GM23338 (cell line): ENCODE results near the gene KLHL6. TPM values are rescaled to one million over a fixed set of nuclear protein-coding genes. Genes with fewer than 3 reads are reported as not detected.

ENCODE experiments used
- ATAC-seq: fragments of 200-7000 bp; cut with Tn5 transposase; 3 replicates; pipeline ENCODE4 v1.9.1; 2020
- DNase-seq: peaks from one replicate; pipeline ENCODE4 v3.0.0-alpha.2; 2015; ENCODE audit warnings: low spot score
- H2AFZ ChIP-seq: fragments of 200-600 bp; sonication (generic); 2 replicates; pipeline ENCODE4 v1.8.0; 2016; ENCODE audit warnings: antibody characterized with exemption, mild to moderate bottlenecking, moderate library complexity
- H3F3A ChIP-seq: fragments of 200-600 bp; sonication (generic); replicated peaks from 2 replicates; pipeline ENCODE4 v1.8.0; 2017; ENCODE audit warnings: antibody characterized with exemption, mixed run types, low read depth
- H3K27ac ChIP-seq: fragments of 200-600 bp; sonication (generic); 2 replicates; pipeline ENCODE4 v1.6.1; 2016; ENCODE audit warnings: low read depth
- H3K27me3 ChIP-seq: fragments of 200-600 bp; sonication (generic); 2 replicates; pipeline ENCODE4 v1.8.0; 2016; ENCODE audit warnings: mild to moderate bottlenecking, mixed run types, moderate library complexity; ENCODE audit not compliant: insufficient read depth
- H3K36me3 ChIP-seq: fragments of 200-600 bp; sonication (generic); 2 replicates; pipeline ENCODE4 v1.8.0; 2016; ENCODE audit warnings: mild to moderate bottlenecking; ENCODE audit not compliant: insufficient read depth
- H3K4me1 ChIP-seq: fragments of 200-600 bp; sonication (generic); 2 replicates; pipeline ENCODE4 v1.8.0; 2016; ENCODE audit warnings: mild to moderate bottlenecking, moderate library complexity; ENCODE audit not compliant: insufficient read depth
- H3K4me2 ChIP-seq: fragments of 200-600 bp; sonication (generic); 2 replicates; pipeline ENCODE4 v1.7.1; 2017; ENCODE audit warnings: mixed run types
- H3K4me3 ChIP-seq: fragments of 200-600 bp; sonication (generic); 2 replicates; pipeline ENCODE4 v1.6.1; 2016; ENCODE audit warnings: mixed run types
- H3K79me2 ChIP-seq: fragments of 200-600 bp; sonication (generic); replicated peaks from 2 replicates; pipeline ENCODE4 v1.8.0; 2017; ENCODE audit warnings: mild to moderate bottlenecking; ENCODE audit not compliant: insufficient read depth
- H3K9me2 ChIP-seq: fragments of 200-600 bp; sonication (generic); 2 replicates; pipeline ENCODE4 v1.8.0; 2017; ENCODE audit not compliant: insufficient read depth
- H4K20me1 ChIP-seq: fragments of 200-600 bp; sonication (generic); replicated peaks from 2 replicates; pipeline ENCODE4 v1.8.0; 2017; ENCODE audit warnings: mild to moderate bottlenecking; ENCODE audit not compliant: insufficient read depth
- H3K27ac Mint-ChIP-seq: 2 replicates; pipeline ENCODE4 v1.8.0; 2020; ENCODE audit warnings: inconsistent platforms, mild to moderate bottlenecking, moderate library complexity, mixed read lengths
- H3K27me3 Mint-ChIP-seq: 3 replicates; pipeline ENCODE4 v1.8.0; 2022; ENCODE audit warnings: low read depth, mild to moderate bottlenecking, moderate library complexity, mixed read lengths, inconsistent platforms; ENCODE audit not compliant: insufficient read depth, poor library complexity
- H3K36me3 Mint-ChIP-seq: 3 replicates; pipeline ENCODE4 v1.8.0; 2021; ENCODE audit warnings: low read depth, mild to moderate bottlenecking, inconsistent platforms, moderate library complexity, mixed read lengths
- H3K4me1 Mint-ChIP-seq: 3 replicates; pipeline ENCODE4 v1.8.0; 2020; ENCODE audit warnings: mild to moderate bottlenecking, inconsistent platforms, mixed read lengths
- H3K4me3 Mint-ChIP-seq: 3 replicates; pipeline ENCODE4 v1.8.0; 2021; ENCODE audit warnings: moderate library complexity, mild to moderate bottlenecking, inconsistent platforms, mixed read lengths
- H3K9me3 Mint-ChIP-seq: 3 replicates; pipeline ENCODE4 v1.8.0; 2020; ENCODE audit warnings: moderate library complexity, mild to moderate bottlenecking, inconsistent platforms, mixed read lengths
- CREB1 ChIP-seq: fragments of 250-450 bp; sonication (Bioruptor Pico); IDR thresholded peaks from 2 replicates; pipeline ENCODE4 v1.5.0; 2020; ENCODE audit warnings: low read depth, mild to moderate bottlenecking, moderate library complexity
- EZH2 ChIP-seq: fragments of 200-600 bp; sonication (generic); IDR thresholded peaks from one replicate; pipeline ENCODE4 v1.8.0; 2017; ENCODE audit warnings: antibody characterized with exemption, mild to moderate bottlenecking, low read depth; ENCODE audit not compliant: unreplicated experiment
- EZH2phosphoT487 ChIP-seq: fragments of 200-600 bp; sonication (generic); IDR thresholded peaks from one replicate; pipeline ENCODE4 v1.8.1; 2018; ENCODE audit warnings: antibody characterized with exemption; ENCODE audit not compliant: unreplicated experiment
- JUNB ChIP-seq: IDR thresholded peaks from one replicate; pipeline ENCODE4 v1.6.1; 2016; ENCODE audit warnings: antibody characterized with exemption; ENCODE audit not compliant: unreplicated experiment
- NANOG ChIP-seq: IDR thresholded peaks from 2 replicates; pipeline ENCODE4 v1.6.1; 2016; ENCODE audit warnings: antibody characterized with exemption, borderline replicate concordance
- POLR2AphosphoS5 ChIP-seq: IDR thresholded peaks from 2 replicates; pipeline ENCODE4 v1.6.1; 2016; ENCODE audit warnings: antibody characterized with exemption, low read depth
- STAT1 ChIP-seq: IDR thresholded peaks from one replicate; pipeline ENCODE4 v1.6.1; 2016; ENCODE audit warnings: antibody characterized with exemption; ENCODE audit not compliant: unreplicated experiment
- ZNF114 ChIP-seq: fragments of 250-450 bp; sonication (Bioruptor Pico); IDR thresholded peaks from 2 replicates; pipeline ENCODE4 v1.5.0; 2020; ENCODE audit warnings: mild to moderate bottlenecking, moderate library complexity
- ZNF331 ChIP-seq: fragments of 250-450 bp; sonication (Bioruptor Pico); IDR thresholded peaks from 2 replicates; pipeline ENCODE4 v1.5.0; 2020; ENCODE audit warnings: low read depth, mild to moderate bottlenecking, moderate library complexity
- polyA plus RNA-seq: library from polyadenylated mRNA; unstranded; fragments of >200 nt; fragmentation: Nextera tagmentation; extraction: Ambion mirVana; gene quantifications from 2 replicates; pipeline ENCODE4 v1.2.1, GENCODE V29; 2016
- total RNA-seq: library from RNA; depleted of rRNA; stranded (reverse); fragments of >200 nt; shearing (Covaris generic); gene quantifications from 2 replicates; pipeline ENCODE4 v1.2.3, GENCODE V29; 2014
- TF ChIP-seq, protein P1 (sequence below): IDR thresholded peaks from 2 replicates; pipeline ENCODE4 v1.6.1; 2016; ENCODE audit warnings: antibody characterized with exemption
- TF ChIP-seq, protein P2 (sequence below): fragments of 250-450 bp; sonication (Bioruptor Pico); IDR thresholded peaks from 2 replicates; pipeline ENCODE4 v1.5.0; 2020; ENCODE audit warnings: mild to moderate bottlenecking, moderate library complexity
- TF ChIP-seq, protein P3 (sequence below): IDR thresholded peaks from one replicate; pipeline ENCODE4 v1.6.1; 2018; ENCODE audit warnings: antibody characterized with exemption; ENCODE audit not compliant: unreplicated experiment
- TF ChIP-seq, protein P4 (sequence below), 2 experiments: fragments of 200-600 bp in 1 of 2; sonication (generic) in 1 of 2; conservative IDR thresholded peaks; 2 replicates each; pipeline versions ENCODE4 v1.5.1 to v1.6.1; 2016 to 2017; ENCODE audit warnings: antibody characterized with exemption in 2 of 2, low read depth in 2 of 2, mild to moderate bottlenecking in 2 of 2, moderate library complexity in 1 of 2

The KLHL6 gene
- total and polyA plus RNA-seq, 2 experiments from 2014 or later = not detected

DNA sequence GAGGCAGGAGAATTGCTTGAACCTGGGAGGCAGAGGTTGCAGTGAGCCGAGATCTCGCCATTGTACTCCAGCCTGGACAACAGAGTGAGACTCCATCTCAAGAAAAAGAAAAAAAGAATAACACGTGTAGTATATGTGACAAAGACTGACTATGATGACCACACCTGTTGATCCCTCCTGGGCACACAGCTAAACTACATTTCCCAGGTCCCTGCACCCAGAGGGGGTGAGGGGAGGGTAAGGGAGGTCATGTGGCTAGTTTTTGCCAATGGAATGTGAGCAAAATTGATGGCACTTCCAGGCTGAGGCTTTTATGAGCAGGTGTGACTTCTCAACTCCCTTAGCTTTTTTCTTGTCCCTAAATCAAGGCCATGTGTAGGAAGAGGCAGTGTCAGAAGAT lies 58.2 kb downstream of the KLHL6 start:
- H4K20me1 ChIP-seq = no peaks in the 10 kb centered on the region
- no peak overlapping the region for H3K4me3 ChIP-seq
- H3K4me3 Mint-ChIP-seq = no peak overlapping the region
- no peaks in the 10 kb centered on the region for H3K79me2 ChIP-seq
- H2AFZ ChIP-seq = no peak overlapping the region
- H3K27me3 Mint-ChIP-seq = peaks cover 4% of the 10 kb centered on the region
- H3K36me3 Mint-ChIP-seq = no peaks in the 10 kb centered on the region
- no peaks in the 10 kb centered on the region for H3K27me3 ChIP-seq
- H3K27ac Mint-ChIP-seq = no peak overlapping the region
- no peak overlapping the region for H3K27ac ChIP-seq
- H3K9me2 ChIP-seq = no peaks in the 10 kb centered on the region; the same call in 1 of the 2 replicates
- ATAC-seq = peak; percentile 68
- H3K36me3 ChIP-seq = no peaks in the 10 kb centered on the region
- TF ChIP-seq JUNB = no peak
- TF ChIP-seq ZNF331 (CRISPR knock-in tag) = no peak
- no peak for TF ChIP-seq STAT1
- no peak for TF ChIP-seq NANOG
- TF ChIP-seq ZNF114 = no peak
- TF ChIP-seq, protein P1, sequence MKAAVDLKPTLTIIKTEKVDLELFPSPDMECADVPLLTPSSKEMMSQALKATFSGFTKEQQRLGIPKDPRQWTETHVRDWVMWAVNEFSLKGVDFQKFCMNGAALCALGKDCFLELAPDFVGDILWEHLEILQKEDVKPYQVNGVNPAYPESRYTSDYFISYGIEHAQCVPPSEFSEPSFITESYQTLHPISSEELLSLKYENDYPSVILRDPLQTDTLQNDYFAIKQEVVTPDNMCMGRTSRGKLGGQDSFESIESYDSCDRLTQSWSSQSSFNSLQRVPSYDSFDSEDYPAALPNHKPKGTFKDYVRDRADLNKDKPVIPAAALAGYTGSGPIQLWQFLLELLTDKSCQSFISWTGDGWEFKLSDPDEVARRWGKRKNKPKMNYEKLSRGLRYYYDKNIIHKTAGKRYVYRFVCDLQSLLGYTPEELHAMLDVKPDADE = no peak
- TF ChIP-seq, protein P2, sequence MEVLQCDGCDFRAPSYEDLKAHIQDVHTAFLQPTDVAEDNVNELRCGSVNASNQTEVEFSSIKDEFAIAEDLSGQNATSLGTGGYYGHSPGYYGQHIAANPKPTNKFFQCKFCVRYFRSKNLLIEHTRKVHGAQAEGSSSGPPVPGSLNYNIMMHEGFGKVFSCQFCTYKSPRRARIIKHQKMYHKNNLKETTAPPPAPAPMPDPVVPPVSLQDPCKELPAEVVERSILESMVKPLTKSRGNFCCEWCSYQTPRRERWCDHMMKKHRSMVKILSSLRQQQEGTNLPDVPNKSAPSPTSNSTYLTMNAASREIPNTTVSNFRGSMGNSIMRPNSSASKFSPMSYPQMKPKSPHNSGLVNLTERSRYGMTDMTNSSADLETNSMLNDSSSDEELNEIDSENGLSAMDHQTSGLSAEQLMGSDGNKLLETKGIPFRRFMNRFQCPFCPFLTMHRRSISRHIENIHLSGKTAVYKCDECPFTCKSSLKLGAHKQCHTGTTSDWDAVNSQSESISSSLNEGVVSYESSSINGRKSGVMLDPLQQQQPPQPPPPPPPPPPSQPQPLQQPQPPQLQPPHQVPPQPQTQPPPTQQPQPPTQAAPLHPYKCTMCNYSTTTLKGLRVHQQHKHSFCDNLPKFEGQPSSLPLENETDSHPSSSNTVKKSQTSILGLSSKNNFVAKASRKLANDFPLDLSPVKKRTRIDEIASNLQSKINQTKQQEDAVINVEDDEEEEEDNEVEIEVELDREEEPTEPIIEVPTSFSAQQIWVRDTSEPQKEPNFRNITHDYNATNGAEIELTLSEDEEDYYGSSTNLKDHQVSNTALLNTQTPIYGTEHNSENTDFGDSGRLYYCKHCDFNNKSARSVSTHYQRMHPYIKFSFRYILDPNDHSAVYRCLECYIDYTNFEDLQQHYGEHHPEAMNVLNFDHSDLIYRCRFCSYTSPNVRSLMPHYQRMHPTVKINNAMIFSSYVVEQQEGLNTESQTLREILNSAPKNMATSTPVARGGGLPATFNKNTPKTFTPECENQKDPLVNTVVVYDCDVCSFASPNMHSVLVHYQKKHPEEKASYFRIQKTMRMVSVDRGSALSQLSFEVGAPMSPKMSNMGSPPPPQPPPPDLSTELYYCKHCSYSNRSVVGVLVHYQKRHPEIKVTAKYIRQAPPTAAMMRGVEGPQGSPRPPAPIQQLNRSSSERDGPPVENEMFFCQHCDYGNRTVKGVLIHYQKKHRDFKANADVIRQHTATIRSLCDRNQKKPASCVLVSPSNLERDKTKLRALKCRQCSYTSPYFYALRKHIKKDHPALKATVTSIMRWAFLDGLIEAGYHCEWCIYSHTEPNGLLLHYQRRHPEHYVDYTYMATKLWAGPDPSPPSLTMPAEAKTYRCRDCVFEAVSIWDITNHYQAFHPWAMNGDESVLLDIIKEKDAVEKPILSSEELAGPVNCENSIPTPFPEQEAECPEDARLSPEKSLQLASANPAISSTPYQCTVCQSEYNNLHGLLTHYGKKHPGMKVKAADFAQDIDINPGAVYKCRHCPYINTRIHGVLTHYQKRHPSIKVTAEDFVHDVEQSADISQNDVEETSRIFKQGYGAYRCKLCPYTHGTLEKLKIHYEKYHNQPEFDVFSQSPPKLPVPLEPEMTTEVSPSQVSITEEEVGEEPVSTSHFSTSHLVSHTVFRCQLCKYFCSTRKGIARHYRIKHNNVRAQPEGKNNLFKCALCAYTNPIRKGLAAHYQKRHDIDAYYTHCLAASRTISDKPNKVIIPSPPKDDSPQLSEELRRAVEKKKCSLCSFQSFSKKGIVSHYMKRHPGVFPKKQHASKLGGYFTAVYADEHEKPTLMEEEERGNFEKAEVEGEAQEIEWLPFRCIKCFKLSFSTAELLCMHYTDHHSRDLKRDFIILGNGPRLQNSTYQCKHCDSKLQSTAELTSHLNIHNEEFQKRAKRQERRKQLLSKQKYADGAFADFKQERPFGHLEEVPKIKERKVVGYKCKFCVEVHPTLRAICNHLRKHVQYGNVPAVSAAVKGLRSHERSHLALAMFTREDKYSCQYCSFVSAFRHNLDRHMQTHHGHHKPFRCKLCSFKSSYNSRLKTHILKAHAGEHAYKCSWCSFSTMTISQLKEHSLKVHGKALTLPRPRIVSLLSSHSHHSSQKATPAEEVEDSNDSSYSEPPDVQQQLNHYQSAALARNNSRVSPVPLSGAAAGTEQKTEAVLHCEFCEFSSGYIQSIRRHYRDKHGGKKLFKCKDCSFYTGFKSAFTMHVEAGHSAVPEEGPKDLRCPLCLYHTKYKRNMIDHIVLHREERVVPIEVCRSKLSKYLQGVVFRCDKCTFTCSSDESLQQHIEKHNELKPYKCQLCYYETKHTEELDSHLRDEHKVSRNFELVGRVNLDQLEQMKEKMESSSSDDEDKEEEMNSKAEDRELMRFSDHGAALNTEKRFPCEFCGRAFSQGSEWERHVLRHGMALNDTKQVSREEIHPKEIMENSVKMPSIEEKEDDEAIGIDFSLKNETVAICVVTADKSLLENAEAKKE (CRISPR knock-in tag) = no peak
- TF ChIP-seq, protein P3, sequence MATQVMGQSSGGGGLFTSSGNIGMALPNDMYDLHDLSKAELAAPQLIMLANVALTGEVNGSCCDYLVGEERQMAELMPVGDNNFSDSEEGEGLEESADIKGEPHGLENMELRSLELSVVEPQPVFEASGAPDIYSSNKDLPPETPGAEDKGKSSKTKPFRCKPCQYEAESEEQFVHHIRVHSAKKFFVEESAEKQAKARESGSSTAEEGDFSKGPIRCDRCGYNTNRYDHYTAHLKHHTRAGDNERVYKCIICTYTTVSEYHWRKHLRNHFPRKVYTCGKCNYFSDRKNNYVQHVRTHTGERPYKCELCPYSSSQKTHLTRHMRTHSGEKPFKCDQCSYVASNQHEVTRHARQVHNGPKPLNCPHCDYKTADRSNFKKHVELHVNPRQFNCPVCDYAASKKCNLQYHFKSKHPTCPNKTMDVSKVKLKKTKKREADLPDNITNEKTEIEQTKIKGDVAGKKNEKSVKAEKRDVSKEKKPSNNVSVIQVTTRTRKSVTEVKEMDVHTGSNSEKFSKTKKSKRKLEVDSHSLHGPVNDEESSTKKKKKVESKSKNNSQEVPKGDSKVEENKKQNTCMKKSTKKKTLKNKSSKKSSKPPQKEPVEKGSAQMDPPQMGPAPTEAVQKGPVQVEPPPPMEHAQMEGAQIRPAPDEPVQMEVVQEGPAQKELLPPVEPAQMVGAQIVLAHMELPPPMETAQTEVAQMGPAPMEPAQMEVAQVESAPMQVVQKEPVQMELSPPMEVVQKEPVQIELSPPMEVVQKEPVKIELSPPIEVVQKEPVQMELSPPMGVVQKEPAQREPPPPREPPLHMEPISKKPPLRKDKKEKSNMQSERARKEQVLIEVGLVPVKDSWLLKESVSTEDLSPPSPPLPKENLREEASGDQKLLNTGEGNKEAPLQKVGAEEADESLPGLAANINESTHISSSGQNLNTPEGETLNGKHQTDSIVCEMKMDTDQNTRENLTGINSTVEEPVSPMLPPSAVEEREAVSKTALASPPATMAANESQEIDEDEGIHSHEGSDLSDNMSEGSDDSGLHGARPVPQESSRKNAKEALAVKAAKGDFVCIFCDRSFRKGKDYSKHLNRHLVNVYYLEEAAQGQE = no peak
- no peak for TF ChIP-seq EZH2
- TF ChIP-seq EZH2phosphoT487 = no peak
- TF ChIP-seq, protein P4, sequence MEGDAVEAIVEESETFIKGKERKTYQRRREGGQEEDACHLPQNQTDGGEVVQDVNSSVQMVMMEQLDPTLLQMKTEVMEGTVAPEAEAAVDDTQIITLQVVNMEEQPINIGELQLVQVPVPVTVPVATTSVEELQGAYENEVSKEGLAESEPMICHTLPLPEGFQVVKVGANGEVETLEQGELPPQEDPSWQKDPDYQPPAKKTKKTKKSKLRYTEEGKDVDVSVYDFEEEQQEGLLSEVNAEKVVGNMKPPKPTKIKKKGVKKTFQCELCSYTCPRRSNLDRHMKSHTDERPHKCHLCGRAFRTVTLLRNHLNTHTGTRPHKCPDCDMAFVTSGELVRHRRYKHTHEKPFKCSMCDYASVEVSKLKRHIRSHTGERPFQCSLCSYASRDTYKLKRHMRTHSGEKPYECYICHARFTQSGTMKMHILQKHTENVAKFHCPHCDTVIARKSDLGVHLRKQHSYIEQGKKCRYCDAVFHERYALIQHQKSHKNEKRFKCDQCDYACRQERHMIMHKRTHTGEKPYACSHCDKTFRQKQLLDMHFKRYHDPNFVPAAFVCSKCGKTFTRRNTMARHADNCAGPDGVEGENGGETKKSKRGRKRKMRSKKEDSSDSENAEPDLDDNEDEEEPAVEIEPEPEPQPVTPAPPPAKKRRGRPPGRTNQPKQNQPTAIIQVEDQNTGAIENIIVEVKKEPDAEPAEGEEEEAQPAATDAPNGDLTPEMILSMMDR (conservative IDR thresholded peaks at IDR 0.05; ENCODE audit: low read depth in 2 of 2) = no peak
- no peak for TF ChIP-seq CREB1 (CRISPR knock-in tag)
- no peak for TF ChIP-seq POLR2AphosphoS5
- H3K4me1 ChIP-seq = 0 out of 2 replicates have a peak, but pooled peaks cover 2% of the 10 kb centered on the region
- H3K4me2 ChIP-seq = no peak overlapping the region
- peaks cover 6% of the 10 kb centered on the region for H3K4me1 Mint-ChIP-seq
- DNase-seq = peak; percentile 20
- no peaks in the 10 kb centered on the region for H3K9me3 Mint-ChIP-seq
- no peaks in the 10 kb centered on the region for H3F3A ChIP-seq
